AG04450 (cell line): ENCODE results near the gene RTF2. TPM values are rescaled to one million over a fixed set of nuclear protein-coding genes. Genes with fewer than 3 reads are reported as not detected.
A peak's percentile ranks its signal among the peaks of the same experiment; 100 is the strongest.
"Not testable (repeated sequence)": the region's sequence is repeated elsewhere in the genome, so short reads cannot be mapped to it uniquely, and the experiment has no call there.

Source experiments
- CTCF ChIA-PET: fragments of 300-600, 350-600 bp; formaldehyde crosslinking; extraction: SDS; loops from one replicate; lab custom pipeline; 2022; ENCODE audit warnings: antibody characterized with exemption, inconsistent platforms; lab: Charles Lee
- POLR2A ChIA-PET: fragments of 350-600 bp; formaldehyde crosslinking; extraction: SDS; loops from one replicate; lab custom pipeline; 2021; ENCODE audit warnings: antibody characterized with exemption, inconsistent platforms; lab: Yijun Ruan, JAX
- DNase-seq: peaks from one replicate; pipeline ENCODE4 v3.0.0-alpha.2; 2011; ENCODE audit warnings: low read depth, low spot score
- H3K27ac ChIP-seq: one replicate; pipeline ENCODE4 v1.5.1; 2012; ENCODE audit warnings: low read depth, low read length, control low read depth
- H3K27me3 ChIP-seq: one replicate; pipeline ENCODE4 v1.6.0; 2012; ENCODE audit warnings: low read length; ENCODE audit not compliant: control insufficient read depth, insufficient read depth
- H3K4me3 ChIP-seq: 2 replicates; pipeline ENCODE4 v1.5.1; 2011; ENCODE audit warnings: mild to moderate bottlenecking, low read depth, low read length, control low read depth
- H3K9me3 ChIP-seq: 2 replicates; pipeline ENCODE4 v1.5.1; 2012; ENCODE audit warnings: low read length; ENCODE audit not compliant: control insufficient read depth, insufficient read depth
- polyA plus RNA-seq: library from polyadenylated mRNA; depleted of rRNA; stranded (reverse); fragments of >200 nt; gene quantifications from 2 replicates; pipeline ENCODE4 v1.2.3, GENCODE V29; 2011
- TF ChIP-seq, protein P1 (sequence below): IDR thresholded peaks from 2 replicates; pipeline ENCODE4 v1.5.1; 2011; ENCODE audit warnings: low read depth, low read length, control low read depth, inconsistent platforms

Gene RTF2
- polyA plus RNA-seq, 1 experiment, result 147 TPM

- no peaks in the 10 kb centered on the region for H3K27me3 ChIP-seq
- no peaks in the 10 kb centered on the region for H3K9me3 ChIP-seq
- no peak overlapping the region for H3K4me3 ChIP-seq
- no peak overlapping the region for H3K27ac ChIP-seq
- TF ChIP-seq, protein P1, sequence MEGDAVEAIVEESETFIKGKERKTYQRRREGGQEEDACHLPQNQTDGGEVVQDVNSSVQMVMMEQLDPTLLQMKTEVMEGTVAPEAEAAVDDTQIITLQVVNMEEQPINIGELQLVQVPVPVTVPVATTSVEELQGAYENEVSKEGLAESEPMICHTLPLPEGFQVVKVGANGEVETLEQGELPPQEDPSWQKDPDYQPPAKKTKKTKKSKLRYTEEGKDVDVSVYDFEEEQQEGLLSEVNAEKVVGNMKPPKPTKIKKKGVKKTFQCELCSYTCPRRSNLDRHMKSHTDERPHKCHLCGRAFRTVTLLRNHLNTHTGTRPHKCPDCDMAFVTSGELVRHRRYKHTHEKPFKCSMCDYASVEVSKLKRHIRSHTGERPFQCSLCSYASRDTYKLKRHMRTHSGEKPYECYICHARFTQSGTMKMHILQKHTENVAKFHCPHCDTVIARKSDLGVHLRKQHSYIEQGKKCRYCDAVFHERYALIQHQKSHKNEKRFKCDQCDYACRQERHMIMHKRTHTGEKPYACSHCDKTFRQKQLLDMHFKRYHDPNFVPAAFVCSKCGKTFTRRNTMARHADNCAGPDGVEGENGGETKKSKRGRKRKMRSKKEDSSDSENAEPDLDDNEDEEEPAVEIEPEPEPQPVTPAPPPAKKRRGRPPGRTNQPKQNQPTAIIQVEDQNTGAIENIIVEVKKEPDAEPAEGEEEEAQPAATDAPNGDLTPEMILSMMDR, result no peak
- CTCF ChIA-PET, result no interaction called here
- DNase-seq, result no peak
- POLR2A ChIA-PET, result no interaction called here
Observed at GRCh38 chr20:56542489-56543030, 74.1 kb downstream of the RTF2 start.

GRCh38 chr20:56551571-56551970 is 83.1 kb downstream of the RTF2 start:
- no peak overlapping the region for H3K27ac ChIP-seq
- DNase-seq, result no peak
- TF ChIP-seq, protein P1, result no peak
- no peak overlapping the region for H3K4me3 ChIP-seq
- H3K9me3 ChIP-seq, result no peaks in the 10 kb centered on the region
- CTCF ChIA-PET, result interaction anchor here (0.6 to 4.9 kb wide), 18 partner anchors 9 to 809 kb away, joined by 3 to 54 read pairs (median 4); no protein-coding TSS in a partner anchor
- POLR2A ChIA-PET, result interaction anchor here (0.6 kb wide), 2 partner anchors 26 to 774 kb away, joined by 3 to 7 read pairs; no protein-coding TSS in a partner anchor
- peaks cover 9% of the 10 kb centered on the region for H3K27me3 ChIP-seq

GRCh38 chr20:56552911-56553629 is 84.6 kb downstream of the RTF2 start:
- TF ChIP-seq, protein P1, result no peak
- Histone ChIP-seq H3K27ac (no peak overlapping the region), H3K9me3 (no peaks in the 10 kb centered on the region), H3K4me3 (no peak overlapping the region), H3K27me3 (peaks cover 9% of the 10 kb centered on the region)
- no peak for DNase-seq
- ChIA-PET CTCF (interaction anchor here (0.6 to 4.9 kb wide), 3 partner anchors 24 to 875 kb away, joined by 3 to 54 read pairs (median 5); no protein-coding TSS in a partner anchor), POLR2A (no interaction called here)

DNA sequence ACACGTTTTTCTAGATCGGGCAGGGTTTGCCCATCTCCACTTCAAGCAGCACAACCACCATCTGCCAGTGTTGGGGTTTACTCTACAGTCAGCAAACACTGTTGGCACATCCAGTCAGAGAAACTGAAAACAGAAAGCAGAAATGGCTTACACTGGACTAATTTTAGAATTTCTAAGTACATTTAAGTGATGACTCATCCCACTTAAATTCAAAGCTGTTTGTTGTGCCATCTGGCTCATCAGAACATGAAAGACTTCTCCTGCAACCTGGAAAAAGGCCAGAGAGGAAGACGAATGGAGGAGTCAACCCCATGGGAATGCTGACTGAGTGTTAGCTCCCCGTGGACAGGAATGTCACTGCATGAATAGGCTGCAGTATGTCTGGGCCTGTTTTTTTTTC is 86.4 kb downstream of the RTF2 start:
- peak; percentile 81 for DNase-seq
- Histone ChIP-seq H3K9me3 (no peaks in the 10 kb centered on the region), H3K27me3 (peaks cover 4% of the 10 kb centered on the region), H3K4me3 (no peak overlapping the region), H3K27ac (no peak overlapping the region)
- ChIA-PET CTCF (no interaction called here), POLR2A (no interaction called here)
- TF ChIP-seq, protein P1, result 0 out of 2 replicates have a peak, but pooled peaks have one; percentile 8

GRCh38 chr20:56558968-56559367 is 90.5 kb downstream of the RTF2 start:
- no peak overlapping the region for H3K27ac ChIP-seq
- no peak for DNase-seq
- ChIA-PET POLR2A (no interaction called here), CTCF (no interaction called here)
- H3K4me3 ChIP-seq, result no peak overlapping the region
- no peaks in the 10 kb centered on the region for H3K27me3 ChIP-seq
- H3K9me3 ChIP-seq, result no peaks in the 10 kb centered on the region
- TF ChIP-seq, protein P1, result no peak

- DNase-seq, POLR2A ChIA-PET, H3K27me3 ChIP-seq, H3K27ac ChIP-seq, H3K4me3 ChIP-seq, H3K9me3 ChIP-seq, CTCF ChIA-PET: not testable (repeated sequence)
Observed at GRCh38 chr20:56564526-56564925, 96.1 kb downstream of the RTF2 start.
